GM12878 (cell line): ENCODE data around the gene FANCI. TPM values are rescaled to one million over a fixed set of nuclear protein-coding genes. Genes with fewer than 3 reads are reported as not detected.

ENCODE experiments used
- ATAC-seq: fragments of 200-7000 bp; cut with Tn5 transposase; 3 replicates; pipeline ENCODE4 v1.9.1; 2020; ENCODE audit warnings: mild to moderate bottlenecking, moderate library complexity
- BruUV-seq: library from RNA; stranded (reverse); fragments of 400-500 nt; replicated peaks from 2 replicates; lab custom pipeline; 2021; lab: Mats Ljungman, UMichigan
- CTCF ChIA-PET: fragments of 300-600 bp; sonication (Branson Sonifier 250); formaldehyde crosslinking; extraction: SDS; loops from one replicate; lab custom pipeline; 2021; ENCODE audit warnings: inconsistent platforms; lab: Yijun Ruan, JAX
- POLR2A ChIA-PET: fragments of 350-600 bp; formaldehyde crosslinking; extraction: SDS; loops from one replicate; lab custom pipeline; 2021; ENCODE audit warnings: inconsistent platforms; lab: Charles Lee
- RAD21 ChIA-PET: fragments of 300-600 bp; sonication (Branson Sonifier 250); formaldehyde crosslinking; loops from one replicate; lab custom pipeline; 2023; ENCODE audit warnings: antibody characterized with exemption; ENCODE audit not compliant: unreplicated experiment; lab: Charles Lee
- SMC1A ChIA-PET: fragments of 300-600 bp; sonication (Branson Sonifier 250); formaldehyde crosslinking; loops from one replicate; lab custom pipeline; 2023; ENCODE audit not compliant: unreplicated experiment, uncharacterized antibody; lab: Charles Lee
- DNase-seq: peaks from one replicate; pipeline ENCODE4 v3.0.0-alpha.2; 2011; ENCODE audit warnings: low read depth, low spot score
- FAIRE-seq: peaks from 3 replicates; lab custom pipeline; 2011; peaks lifted over from hg19 to GRCh38; lab: Jason Lieb, UNC
- H2AFZ ChIP-seq: 2 replicates; pipeline ENCODE4 v1.6.0; 2011; ENCODE audit warnings: low read depth, low read length, control low read depth; ENCODE audit not compliant: control insufficient read depth
- H3K27ac ChIP-seq: 2 replicates; pipeline ENCODE4 v1.5.1; 2011; ENCODE audit warnings: control low read depth; ENCODE audit not compliant: control insufficient read depth, insufficient read depth
- H3K27me3 ChIP-seq, 2 experiments: replicated peaks in 1 of 2; 2 replicates each; pipeline versions ENCODE4 v1.6.0 to v1.6.1; 2011; ENCODE audit warnings: low read length in 1 of 2; ENCODE audit not compliant: control insufficient read depth in 2 of 2, insufficient read depth in 2 of 2
- H3K36me3 ChIP-seq, 2 experiments: 2 replicates each; pipeline ENCODE4 v1.5.1; 2011; ENCODE audit warnings: low read length in 1 of 2; ENCODE audit not compliant: control insufficient read depth in 2 of 2, insufficient read depth in 2 of 2
- H3K4me1 ChIP-seq: 2 replicates; pipeline ENCODE4 v1.6.1; 2011; ENCODE audit warnings: mild to moderate bottlenecking, low read length, moderate library complexity, mixed read lengths; ENCODE audit not compliant: control insufficient read depth, insufficient read depth
- H3K4me2 ChIP-seq: 2 replicates; pipeline ENCODE4 v1.6.0; 2011; ENCODE audit warnings: control low read depth; ENCODE audit not compliant: control insufficient read depth, insufficient read depth
- H3K4me3 ChIP-seq: fragments of 200-600 bp; sonication (generic); 2 replicates; pipeline ENCODE4 v1.5.1; 2016
- H3K79me2 ChIP-seq: 2 replicates; pipeline ENCODE4 v1.6.0; 2011; ENCODE audit warnings: low read length; ENCODE audit not compliant: control insufficient read depth, insufficient read depth
- H3K9ac ChIP-seq: 2 replicates; pipeline ENCODE4 v1.8.0; 2011; ENCODE audit warnings: low read length, control low read depth, mixed read lengths; ENCODE audit not compliant: control insufficient read depth, insufficient read depth
- H3K9me3 ChIP-seq: replicated peaks from 3 replicates; pipeline ENCODE4 v1.5.1; 2011; ENCODE audit warnings: mild to moderate bottlenecking, low read length; ENCODE audit not compliant: control insufficient read depth, insufficient read depth
- H4K20me1 ChIP-seq: 2 replicates; pipeline ENCODE4 v1.6.0; 2011; ENCODE audit not compliant: control insufficient read depth, insufficient read depth
- BHLHE40 ChIP-seq, 2 experiments: fragments of 450-650 bp in 1 of 2; IDR thresholded peaks; 2 replicates each; pipeline ENCODE4 v1.6.1; 2011 to 2017; ENCODE audit warnings: low read depth in 2 of 2, borderline replicate concordance in 1 of 2, improper control_type of control experiment in 1 of 2, low read length in 1 of 2, mild to moderate bottlenecking in 1 of 2
- DPF2 ChIP-seq: fragments of 450-650 bp; IDR thresholded peaks from 2 replicates; pipeline ENCODE4 v1.6.1; 2017; ENCODE audit warnings: mild to moderate bottlenecking
- GABPA ChIP-seq: IDR thresholded peaks from 2 replicates; pipeline ENCODE4 v1.6.1; 2014; ENCODE audit warnings: antibody characterized with exemption, low read depth, mild to moderate bottlenecking, inconsistent platforms
- MLLT1 ChIP-seq: fragments of 450-650 bp; IDR thresholded peaks from 2 replicates; pipeline ENCODE4 v1.6.1; 2016; ENCODE audit warnings: mild to moderate bottlenecking
- MXI1 ChIP-seq: fragments of 150-350 bp; IDR thresholded peaks from 2 replicates; pipeline ENCODE4 v1.6.1; 2011; ENCODE audit warnings: low read depth, mild to moderate bottlenecking, inconsistent platforms, low read length, improper control_type of control experiment
- RBBP5 ChIP-seq: fragments of 200-600 bp; sonication (generic); conservative IDR thresholded peaks from 2 replicates; pipeline ENCODE4 v1.6.1; 2016
- RELB ChIP-seq: fragments of 450-650 bp; IDR thresholded peaks from 2 replicates; pipeline ENCODE4 v1.6.1; 2017; ENCODE audit warnings: low read depth, mild to moderate bottlenecking, moderate library complexity
- REST ChIP-seq: IDR thresholded peaks from 2 replicates; pipeline ENCODE4 v1.6.1; 2012; ENCODE audit warnings: mild to moderate bottlenecking, low read depth, low read length
- SMARCA5 ChIP-seq: fragments of 450-650 bp; IDR thresholded peaks from 2 replicates; pipeline ENCODE4 v1.6.1; 2017; ENCODE audit warnings: mild to moderate bottlenecking
- STAT1 ChIP-seq: fragments of 450-650 bp; conservative IDR thresholded peaks from 2 replicates; pipeline ENCODE4 v1.6.1; 2014; ENCODE audit warnings: antibody characterized with exemption, mild to moderate bottlenecking
- SUPT20H ChIP-seq: IDR thresholded peaks from 2 replicates; pipeline ENCODE4 v1.6.1; 2011; ENCODE audit warnings: low read depth, mild to moderate bottlenecking, low read length, moderate library complexity, borderline replicate concordance; ENCODE audit not compliant: control insufficient read depth
- TBL1XR1 ChIP-seq: IDR thresholded peaks from 2 replicates; pipeline ENCODE4 v1.6.1; 2012; ENCODE audit warnings: low read depth, low read length, improper control_type of control experiment
- TCF3 ChIP-seq: IDR thresholded peaks from 2 replicates; pipeline ENCODE4 v1.6.1; 2012; ENCODE audit warnings: low read depth, mild to moderate bottlenecking, low read length, borderline replicate concordance; ENCODE audit not compliant: insufficient read depth
- ZZZ3 ChIP-seq: IDR thresholded peaks from 2 replicates; pipeline ENCODE4 v1.6.1; 2011; ENCODE audit warnings: low read depth; ENCODE audit not compliant: control insufficient read depth, insufficient read length
- WGBS: methylation state at CpG from one replicate; pipeline ENCODE4 v1.1.6; 2016; ENCODE audit warnings: low lambda C conversion rate; ENCODE audit not compliant: insufficient replicate concordance, insufficient coverage; ENCODE audit errors: missing lambda C conversion rate; 5-methylcytosine and 5-hydroxymethylcytosine counted together
- in situ Hi-C: fragments of 300-500 bp; cut with MboI; formaldehyde crosslinking; loops from 9 replicates; pipeline ENCODE4 v1.14.3; 2018; ENCODE audit warnings: mixed read lengths
- intact Hi-C: fragments of 100-400 bp; cut with micrococcal nuclease; formaldehyde crosslinking; loops from one replicate; pipeline ENCODE4 v1.14.2; 2022; ENCODE audit not compliant: unreplicated experiment
- polyA plus RNA-seq, 11 experiments: library from polyadenylated mRNA; depleted of rRNA in 4 of 11; unstranded in 6 of 11; stranded (reverse) in 5 of 11; fragments of >200 nt; fragmentation: Nextera tagmentation in 4 of 11; fragmentation: Illumina TruSeq in 1 of 11; extraction: Ambion mirVana in 4 of 11; extraction: Trizol in 1 of 11; gene quantifications; 1 replicate in 1 of 11; 2 replicates in 10 of 11; pipeline versions ENCODE4 v1.2.1 to v1.2.3, GENCODE V29; 2011 to 2016; ENCODE audit warnings: inconsistent platforms in 2 of 11, missing spikeins in 2 of 11, low read depth in 1 of 11
- total RNA-seq, 4 experiments: library from RNA; depleted of rRNA in 3 of 4; stranded (reverse); fragments of >200 nt in 3 of 4; fragmentation: Illumina TruSeq in 1 of 4; extraction: Trizol in 1 of 4; gene quantifications; 2 replicates each; pipeline versions ENCODE4 v1.2.1 to v1.2.3, GENCODE V29; 2013 to 2021

The FANCI gene
- total and polyA plus RNA-seq, 10 of the 15 experiments (the other 5 are each of a cell fraction or from before 2014, with no cell fraction given), result 38.1 to 129 (median 82.4) TPM

GRCh38 chr15:89201465-89202005 is 42.2 kb upstream of the FANCI start:
- SMC1A ChIA-PET, result no interaction called here
- TF ChIP-seq ZZZ3, result no peak
- TF ChIP-seq RELB, result no peak
- TF ChIP-seq MXI1, result no peak
- TF ChIP-seq REST, result no peak
- TF ChIP-seq STAT1, result no peak
- TF ChIP-seq MLLT1, result no peak
- no peak for TF ChIP-seq TCF3
- TF ChIP-seq SUPT20H, result no peak
- no peak for TF ChIP-seq TBL1XR1
- TF ChIP-seq BHLHE40 (IDR thresholded peaks at IDR 0.05; ENCODE audit: borderline replicate concordance in 1 of 2, low read depth in 2 of 2, low read length in 1 of 2), result no peak
- no peak for TF ChIP-seq RBBP5
- no peak for TF ChIP-seq SMARCA5
- no peak for TF ChIP-seq DPF2
- TF ChIP-seq GABPA, result no peak
- TF ChIP-seq, all 136 proteins: peak for 0
- ChIA-PET POLR2A (no interaction called here), RAD21 (no interaction called here), CTCF (no interaction called here)
- no peaks in the 10 kb centered on the region for H3K4me1 ChIP-seq
- no peaks in the 10 kb centered on the region for H3K27me3 ChIP-seq
- no peak overlapping the region for H3K4me2 ChIP-seq
- H3K79me2 ChIP-seq, result no peaks in the 10 kb centered on the region
- intact Hi-C loops (loop anchor here (10.0 kb wide), 1 partner anchor 103 kb away; no protein-coding TSS in a partner anchor), in situ Hi-C loops (no loop called here)
- no peak for FAIRE-seq
- H2AFZ ChIP-seq, result no peak overlapping the region
- H3K4me3 ChIP-seq, result no peak overlapping the region
- ATAC-seq, result no peak
- no peaks in the 10 kb centered on the region for H3K36me3 ChIP-seq
- BruUV-seq, result no TSS peak
- no peaks in the 10 kb centered on the region for H3K9me3 ChIP-seq
- no peak for DNase-seq
- no peaks in the 10 kb centered on the region for H4K20me1 ChIP-seq
- WGBS, result 94% methylated on average over 19 of the region's 20 CpGs
- H3K27ac ChIP-seq, result no peak overlapping the region
- no peak overlapping the region for H3K9ac ChIP-seq
